Large intestine (tissue), 12 donors: ENCODE measurements around the gene ADAM11. TPM values are rescaled to one million over a fixed set of nuclear protein-coding genes. Genes with fewer than 3 reads are reported as not detected.
"Not testable (repeated sequence)": the region's sequence is repeated elsewhere in the genome, so short reads cannot be mapped to it uniquely, and the experiment has no call there.

Experiments used
- DNase-seq, 2 donors: peaks; one replicate each; pipeline versions ENCODE4 v3.0.0 to v3.0.0-alpha.2; 2013
- H3K27ac ChIP-seq: one replicate; pipeline ENCODE4 v1.5.1; 2013; ENCODE audit warnings: low read length
- H3K27me3 ChIP-seq: 2 replicates; pipeline ENCODE4 v1.6.1; 2013; ENCODE audit warnings: low read length; ENCODE audit not compliant: control insufficient read depth, insufficient read depth
- H3K36me3 ChIP-seq: 2 replicates; pipeline ENCODE4 v1.6.1; 2013; ENCODE audit warnings: low read length; ENCODE audit not compliant: control insufficient read depth, insufficient read depth
- H3K4me1 ChIP-seq: one replicate; pipeline ENCODE4 v1.6.1; 2013; ENCODE audit warnings: low read length; ENCODE audit not compliant: control insufficient read depth, insufficient read depth
- H3K4me3 ChIP-seq: one replicate; pipeline ENCODE4 v1.5.1; 2013; ENCODE audit warnings: low read length
- H3K9me3 ChIP-seq: one replicate; pipeline ENCODE4 v1.6.1; 2013; ENCODE audit warnings: mild to moderate bottlenecking, low read depth, low read length, moderate library complexity; ENCODE audit not compliant: control insufficient read depth
- WGBS: methylation state at CpG from one replicate; pipeline ENCODE4 v1.1.5; 2013; ENCODE audit warnings: low lambda C conversion rate; ENCODE audit not compliant: insufficient coverage; 5-methylcytosine and 5-hydroxymethylcytosine counted together
- long read RNA-seq, 11 donors: transcript quantifications; one replicate each; lab custom pipeline, GENCODE V29; 2026
- polyA plus RNA-seq: library from polyadenylated mRNA; unstranded; fragments of 120-200 nt; gene quantifications from one replicate; pipeline ENCODE4 v1.2.1, GENCODE V29; 2013

Gene ADAM11
- 1.2 TPM for polyA plus RNA-seq
- long read RNA-seq, donor 1, result 0 reads
- long read RNA-seq, donor 2, result 0 reads
- long read RNA-seq, donor 3, result 0 reads
- long read RNA-seq, donor 4, result 0 reads
- long read RNA-seq, donor 5, result 0 reads
- long read RNA-seq, donor 6, result 0 reads
- long read RNA-seq, donor 7, result 0 reads
- long read RNA-seq, donor 8, result 0 reads
- long read RNA-seq, donor 9, result 0 reads
- long read RNA-seq, donor 10, result 0 reads
- long read RNA-seq, donor 11, result 0 reads

- WGBS, result no CpG with 5 or more reads among the region's 74 CpGs
- peaks cover 6% of the 10 kb centered on the region for H3K4me1 ChIP-seq
- H3K27me3 ChIP-seq, result peaks cover 46% of the 10 kb centered on the region
- H3K9me3 ChIP-seq, result peaks cover 2% of the 10 kb centered on the region
- no peak within 1 kb of the TSS for H3K27ac ChIP-seq
- DNase-seq, result no peak
- peak within 1 kb of the TSS; percentile 21 for H3K4me3 ChIP-seq
- H3K36me3 ChIP-seq, result no peaks in the 10 kb centered on the region
Observed at GRCh38 chr17:44758414-44759085, at the start of gene ADAM11. Gene ADAM11, plus strand, starts transcription at chr17:44758988. Its CDS starts 212 bp downstream, at chr17:44759200.

GRCh38 chr17:44719444-44719843 is 39.3 kb upstream of the ADAM11 start:
- no CpG with 5 or more reads among the region's 1 CpG for WGBS
- Histone ChIP-seq H3K27ac (no peak overlapping the region), H3K36me3 (peaks cover 4% of the 10 kb centered on the region), H3K9me3 (no peaks in the 10 kb centered on the region), H3K27me3 (no peaks in the 10 kb centered on the region), H3K4me1 (no peaks in the 10 kb centered on the region), H3K4me3 (no peak overlapping the region)
- no peak for DNase-seq

GRCh38 chr17:44722254-44722653 is 36.5 kb upstream of the ADAM11 start:
- Histone ChIP-seq H3K9me3 (no peaks in the 10 kb centered on the region), H3K4me3 (no peak overlapping the region), H3K4me1 (no peaks in the 10 kb centered on the region), H3K27me3 (no peaks in the 10 kb centered on the region), H3K27ac (no peak overlapping the region), H3K36me3 (peaks cover 4% of the 10 kb centered on the region)
- no peak for DNase-seq
- 100% methylated on average over 2 of the region's 5 CpGs for WGBS

GRCh38 chr17:44726121-44726520 is 32.7 kb upstream of the ADAM11 start:
- H3K27ac ChIP-seq, H3K4me3 ChIP-seq, H3K4me1 ChIP-seq, DNase-seq, H3K27me3 ChIP-seq, H3K36me3 ChIP-seq, H3K9me3 ChIP-seq: not testable (repeated sequence)
- WGBS, result no CpG with 5 or more reads among the region's 6 CpGs

GRCh38 chr17:44733753-44734152 is 25.0 kb upstream of the ADAM11 start:
- Histone ChIP-seq H3K36me3 (peaks cover 11% of the 10 kb centered on the region), H3K4me3 (no peak overlapping the region), H3K4me1 (no peaks in the 10 kb centered on the region), H3K27me3 (no peaks in the 10 kb centered on the region), H3K27ac (no peak overlapping the region), H3K9me3 (no peaks in the 10 kb centered on the region)
- no CpG with 5 or more reads among the region's 5 CpGs for WGBS
- DNase-seq, result no peak

- H3K27me3 ChIP-seq, result no peaks in the 10 kb centered on the region
- DNase-seq, result no peak
- no peaks in the 10 kb centered on the region for H3K4me1 ChIP-seq
- peaks cover 11% of the 10 kb centered on the region for H3K36me3 ChIP-seq
- no peak overlapping the region for H3K4me3 ChIP-seq
- no peak overlapping the region for H3K27ac ChIP-seq
- H3K9me3 ChIP-seq, result no peaks in the 10 kb centered on the region
- no CpG with 5 or more reads among the region's 2 CpGs for WGBS
Observed at GRCh38 chr17:44734272-44734671, 24.5 kb upstream of the ADAM11 start.

GRCh38 chr17:44736551-44737240 is 22.1 kb upstream of the ADAM11 start:
- whole genome bisulfite sequencing, result no CpG with 5 or more reads among the region's 12 CpGs
- Histone ChIP-seq H3K27ac (no peak overlapping the region), H3K4me3 (no peak overlapping the region), H3K4me1 (no peaks in the 10 kb centered on the region), H3K27me3 (no peaks in the 10 kb centered on the region), H3K36me3 (peaks cover 5% of the 10 kb centered on the region), H3K9me3 (no peaks in the 10 kb centered on the region)
- DNase-seq, result no peak

- Histone ChIP-seq H3K4me3 (no peak overlapping the region), H3K27me3 (no peaks in the 10 kb centered on the region), H3K4me1 (no peaks in the 10 kb centered on the region), H3K9me3 (no peaks in the 10 kb centered on the region), H3K36me3 (peaks cover 3% of the 10 kb centered on the region), H3K27ac (no peak overlapping the region)
- peak; percentile 28 to 67 for DNase-seq
- no CpG with 5 or more reads among the region's 3 CpGs for WGBS
Observed at GRCh38 chr17:44738214-44738906, 20.4 kb upstream of the ADAM11 start.

GRCh38 chr17:44741316-44741715 is 17.5 kb upstream of the ADAM11 start:
- Histone ChIP-seq H3K4me1 (no peaks in the 10 kb centered on the region), H3K27ac (no peak overlapping the region), H3K27me3 (no peaks in the 10 kb centered on the region), H3K4me3 (no peak overlapping the region), H3K36me3 (peaks cover 5% of the 10 kb centered on the region), H3K9me3 (no peaks in the 10 kb centered on the region)
- DNase-seq, result no peak
- 100% methylated on average over 1 of the region's 8 CpGs for WGBS

GRCh38 chr17:44745301-44745700 is 13.5 kb upstream of the ADAM11 start:
- DNase-seq, result no peak
- WGBS, result no CpG with 5 or more reads among the region's 1 CpG
- Histone ChIP-seq H3K36me3 (peaks cover 12% of the 10 kb centered on the region), H3K4me1 (no peaks in the 10 kb centered on the region), H3K4me3 (no peak overlapping the region), H3K27me3 (no peaks in the 10 kb centered on the region), H3K9me3 (no peaks in the 10 kb centered on the region), H3K27ac (no peak overlapping the region)
